Epithelial cell of proximal tubule (primary cell): ENCODE results near the gene INSYN2B. TPM values are rescaled to one million over a fixed set of nuclear protein-coding genes. Genes with fewer than 3 reads are reported as not detected.

Experiments used
- DNase-seq: peaks from one replicate; pipeline ENCODE4 v3.0.0-alpha.2; 2011; ENCODE audit warnings: low read depth
- H3K4me3 ChIP-seq: 2 replicates; pipeline ENCODE4 v1.5.1; 2011; ENCODE audit warnings: low read depth, mild to moderate bottlenecking, low read length
- CTCF ChIP-seq: conservative IDR thresholded peaks from 2 replicates; pipeline ENCODE4 v1.5.1; 2012; ENCODE audit warnings: low read depth, mild to moderate bottlenecking, low read length
- total RNA-seq: library from RNA; depleted of rRNA; stranded (reverse); fragments of >200 nt; gene quantifications from 2 replicates; pipeline ENCODE4 v1.2.3, GENCODE V29; 2015

INSYN2B gene
- total RNA-seq, 1 donor from 2014 or later = 2.0 TPM

- no peak for TF ChIP-seq CTCF
- H3K4me3 ChIP-seq = no peak overlapping the region
- DNase-seq = peak; percentile 68
These were observed 123.7 kb downstream of the INSYN2B start for GRCh38 chr5:169856571-169856970.

GRCh38 chr5:169851321-169851850 is 128.9 kb downstream of the INSYN2B start:
- DNase-seq = no peak
- no peak for TF ChIP-seq CTCF

GRCh38 chr5:169850409-169850808 is 129.9 kb downstream of the INSYN2B start:
- TF ChIP-seq CTCF = peak; percentile 43
- no peak for DNase-seq
- H3K4me3 ChIP-seq = no peak overlapping the region

More at GRCh38 chr5:169851321-169851850, 128.9 kb downstream of the INSYN2B start:
- H3K4me3 ChIP-seq = no peak overlapping the region

GRCh38 chr5:169848792-169849191 is 131.5 kb downstream of the INSYN2B start:
- DNase-seq = no peak
- no peak overlapping the region for H3K4me3 ChIP-seq
- TF ChIP-seq CTCF = no peak

GRCh38 chr5:169848271-169848670 is 132.0 kb downstream of the INSYN2B start:
- no peak overlapping the region for H3K4me3 ChIP-seq
- no peak for DNase-seq
- TF ChIP-seq CTCF = no peak

GRCh38 chr5:169847519-169847918 is 132.8 kb downstream of the INSYN2B start:
- TF ChIP-seq CTCF = no peak
- no peak for DNase-seq
- no peak overlapping the region for H3K4me3 ChIP-seq

GRCh38 chr5:169842699-169843098 is 137.6 kb downstream of the INSYN2B start:
- no peak overlapping the region for H3K4me3 ChIP-seq
- no peak for DNase-seq
- TF ChIP-seq CTCF = no peak
